22Rv1 (cell line): Measurements from ENCODE around the gene C4orf36.
A peak's percentile ranks its signal among the peaks of the same experiment; 100 is the strongest.

ENCODE experiments used
- H3K27ac ChIP-seq: fragments of 450-650 bp; 2 replicates; pipeline ENCODE4 v1.5.1; 2017
- ZFX ChIP-seq: fragments of 450-650 bp; IDR thresholded peaks from 2 replicates; pipeline ENCODE4 v1.6.1; 2017; ENCODE audit warnings: antibody characterized with exemption, borderline replicate concordance
- TF ChIP-seq, protein P1 (sequence below): fragments of 450-650 bp; IDR thresholded peaks from 2 replicates; pipeline ENCODE4 v1.5.1; 2017; ENCODE audit warnings: mild to moderate bottlenecking

Gene C4orf36

DNA sequence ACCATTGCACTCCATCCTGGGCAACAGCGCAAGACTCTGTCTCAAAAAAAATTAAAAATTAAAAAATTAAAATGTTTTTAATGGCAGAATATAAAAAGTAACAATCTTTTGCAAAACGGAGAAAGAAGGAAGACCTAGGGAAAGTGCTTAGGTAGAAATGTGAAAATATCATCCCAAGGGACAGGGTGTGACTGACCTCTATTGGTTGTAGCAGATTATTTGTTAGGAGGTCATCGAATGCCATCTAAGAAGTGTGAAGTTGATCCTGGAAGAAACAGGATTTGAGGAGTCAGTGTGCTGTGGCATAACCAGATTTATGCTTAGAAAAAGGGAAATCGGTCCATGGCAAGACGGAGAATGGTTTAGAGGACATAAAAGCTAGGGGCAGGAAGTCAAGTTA, 18.1 kb upstream of the C4orf36 start:
- no peak overlapping the region for H3K27ac ChIP-seq

DNA sequence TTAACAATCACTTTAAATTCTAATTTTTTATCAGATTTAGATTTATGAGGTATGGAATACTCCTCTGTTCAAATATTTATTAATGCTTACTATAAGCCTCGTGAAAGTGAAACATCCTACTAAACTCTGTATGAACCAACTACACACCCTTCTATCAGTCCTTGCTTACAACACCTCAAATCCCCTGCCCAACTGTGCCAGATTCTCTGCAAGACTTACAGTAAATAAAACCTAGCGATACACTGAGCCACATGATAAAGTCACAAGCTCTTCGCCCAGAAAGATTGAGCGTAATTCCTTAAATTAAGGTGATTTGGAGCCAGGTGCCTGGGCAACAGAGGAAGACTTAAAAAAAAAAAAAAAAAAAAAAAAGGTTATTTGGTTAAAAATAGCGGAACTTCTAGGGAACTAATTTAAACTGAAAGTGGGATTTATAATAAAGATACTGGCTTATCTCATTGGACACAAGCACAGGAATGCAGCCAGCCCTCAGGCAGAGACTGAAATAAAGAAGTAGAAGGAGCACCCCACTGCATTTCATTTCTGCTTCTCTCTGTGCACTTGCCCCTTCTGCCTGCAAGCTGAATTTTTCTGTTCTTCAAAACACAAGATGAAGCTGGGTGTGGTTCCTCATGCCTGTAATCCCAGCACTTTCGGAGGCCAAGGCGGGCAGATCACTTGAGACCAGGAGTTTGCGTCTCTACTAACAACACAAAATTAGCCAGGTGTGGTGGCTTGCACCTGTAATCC, 17.5 kb upstream of the C4orf36 start:
- no peak for TF ChIP-seq ZFX
- TF ChIP-seq, protein P1, sequence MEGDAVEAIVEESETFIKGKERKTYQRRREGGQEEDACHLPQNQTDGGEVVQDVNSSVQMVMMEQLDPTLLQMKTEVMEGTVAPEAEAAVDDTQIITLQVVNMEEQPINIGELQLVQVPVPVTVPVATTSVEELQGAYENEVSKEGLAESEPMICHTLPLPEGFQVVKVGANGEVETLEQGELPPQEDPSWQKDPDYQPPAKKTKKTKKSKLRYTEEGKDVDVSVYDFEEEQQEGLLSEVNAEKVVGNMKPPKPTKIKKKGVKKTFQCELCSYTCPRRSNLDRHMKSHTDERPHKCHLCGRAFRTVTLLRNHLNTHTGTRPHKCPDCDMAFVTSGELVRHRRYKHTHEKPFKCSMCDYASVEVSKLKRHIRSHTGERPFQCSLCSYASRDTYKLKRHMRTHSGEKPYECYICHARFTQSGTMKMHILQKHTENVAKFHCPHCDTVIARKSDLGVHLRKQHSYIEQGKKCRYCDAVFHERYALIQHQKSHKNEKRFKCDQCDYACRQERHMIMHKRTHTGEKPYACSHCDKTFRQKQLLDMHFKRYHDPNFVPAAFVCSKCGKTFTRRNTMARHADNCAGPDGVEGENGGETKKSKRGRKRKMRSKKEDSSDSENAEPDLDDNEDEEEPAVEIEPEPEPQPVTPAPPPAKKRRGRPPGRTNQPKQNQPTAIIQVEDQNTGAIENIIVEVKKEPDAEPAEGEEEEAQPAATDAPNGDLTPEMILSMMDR = no peak
- no peak overlapping the region for H3K27ac ChIP-seq

More for the DNA sequence above, 18.1 kb upstream of the C4orf36 start:
- TF ChIP-seq, protein P1 = peak; percentile 34
- TF ChIP-seq ZFX = no peak

DNA sequence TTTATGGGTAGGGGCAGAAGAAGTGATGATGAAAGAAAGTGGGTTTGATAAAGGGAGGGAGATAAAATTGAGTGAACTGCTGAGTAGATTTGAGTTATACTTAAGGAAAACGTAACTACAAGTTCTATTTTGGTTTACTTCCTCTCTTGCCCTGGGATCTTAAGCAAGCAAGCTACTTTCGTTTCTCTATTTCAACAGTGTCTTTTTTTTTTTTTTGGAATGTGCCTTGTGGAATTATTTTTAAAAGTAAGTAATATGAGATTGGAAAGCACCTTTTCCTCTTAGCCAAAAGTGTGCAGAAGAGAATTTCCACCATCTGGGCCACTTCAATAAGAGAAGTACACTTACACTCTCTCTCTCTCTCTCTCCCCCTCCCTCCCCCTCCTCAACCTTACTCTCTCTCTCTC, 16.0 kb upstream of the C4orf36 start:
- no peak overlapping the region for H3K27ac ChIP-seq
- no peak for TF ChIP-seq ZFX

DNA sequence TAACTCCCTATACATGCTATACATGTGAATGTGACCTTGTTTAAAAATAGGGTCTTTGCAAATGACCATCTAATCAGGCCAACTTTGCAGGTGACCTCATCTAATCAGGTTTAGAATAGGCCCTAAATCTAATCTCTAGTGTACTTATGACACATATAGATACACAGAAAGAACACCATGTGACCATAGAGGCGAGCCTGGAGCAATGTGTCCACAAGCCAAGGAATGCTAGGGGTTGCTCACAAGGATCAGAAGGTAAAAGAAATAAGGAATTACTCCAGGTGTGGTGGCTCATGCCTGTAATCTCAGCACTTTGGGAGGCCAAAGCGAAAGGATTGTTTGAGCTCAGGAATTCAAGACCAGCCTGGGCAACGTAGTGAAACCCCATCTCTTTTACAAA, 9.6 kb upstream of the C4orf36 start:
- TF ChIP-seq ZFX = no peak
- TF ChIP-seq, protein P1 = no peak
- no peak overlapping the region for H3K27ac ChIP-seq

DNA sequence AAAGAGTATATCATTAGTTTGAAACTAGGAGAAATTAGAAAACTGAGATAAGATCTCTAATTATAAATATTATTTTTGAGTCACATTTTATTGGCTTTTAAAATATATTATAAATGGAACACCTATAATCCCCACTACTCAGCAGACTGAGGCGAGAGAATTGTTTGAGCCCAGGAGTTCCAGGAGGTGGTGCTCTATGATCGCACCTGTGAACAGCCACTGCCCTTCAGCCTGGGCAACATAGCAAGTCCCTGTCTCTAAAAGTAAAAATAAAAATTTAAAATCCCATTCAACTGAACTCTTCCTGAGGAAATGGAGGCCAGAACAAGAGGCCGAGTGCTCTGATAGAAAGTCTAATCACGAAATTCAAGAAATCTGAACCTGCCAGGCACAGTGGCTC, 6.3 kb upstream of the C4orf36 start:
- TF ChIP-seq ZFX = no peak
- TF ChIP-seq, protein P1 = peak; percentile 32
- no peak overlapping the region for H3K27ac ChIP-seq

DNA sequence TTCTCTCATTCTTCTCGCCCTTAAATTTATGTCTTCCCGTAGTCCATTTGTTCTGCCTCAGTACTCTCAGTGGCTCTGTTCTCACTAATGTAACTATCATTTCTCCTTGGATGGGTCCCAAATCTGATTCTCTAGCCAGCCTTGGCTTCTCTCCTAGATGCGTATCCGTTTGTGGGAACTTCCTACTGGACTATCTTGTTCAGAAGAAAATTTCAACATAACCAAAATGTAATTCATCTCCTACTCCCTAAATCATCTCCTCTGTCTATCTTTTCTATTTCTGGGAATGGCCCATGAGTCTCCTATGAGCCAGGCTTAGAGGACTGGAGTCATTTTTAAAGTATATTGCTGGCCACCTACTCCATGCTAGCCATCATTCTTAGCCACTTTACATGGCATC, 4.4 kb upstream of the C4orf36 start:
- H3K27ac ChIP-seq = no peak overlapping the region
- TF ChIP-seq, protein P1 = no peak
- TF ChIP-seq ZFX = no peak

DNA sequence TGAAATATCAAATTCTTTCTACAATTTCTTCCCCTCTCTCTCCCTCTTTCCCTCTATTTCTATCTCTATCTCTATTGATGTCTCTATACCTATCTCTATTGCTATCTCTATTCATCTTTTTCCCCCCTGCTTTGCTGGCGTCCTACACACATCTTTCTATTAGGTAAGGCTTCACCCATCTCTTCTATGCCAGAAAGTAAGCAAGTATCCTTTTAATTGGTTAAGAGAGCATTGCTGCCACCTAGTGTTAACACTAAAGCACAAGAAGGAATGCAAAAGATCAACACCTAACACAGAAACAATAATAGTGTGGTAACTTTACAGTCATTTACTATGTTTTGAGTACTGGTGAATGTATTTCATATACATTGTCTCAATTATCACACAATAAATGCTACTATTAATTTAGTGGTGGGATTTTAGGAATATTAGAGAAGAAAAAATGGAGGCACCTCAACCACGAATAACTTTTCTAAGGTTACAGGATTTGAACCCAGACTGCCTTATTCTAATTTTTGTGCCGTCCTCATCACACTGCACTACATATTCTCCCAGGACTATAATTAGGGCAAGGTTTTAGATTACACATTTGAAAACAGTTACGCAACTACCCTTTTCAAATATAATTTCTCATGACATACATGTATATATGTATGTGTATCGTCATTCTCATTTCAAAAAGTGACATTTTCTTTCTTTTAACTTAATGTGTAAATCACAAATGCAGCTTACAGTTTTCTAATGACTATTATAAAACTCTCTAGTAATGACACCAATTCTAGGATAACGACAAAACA, 3.7 kb upstream of the C4orf36 start:
- no peak overlapping the region for H3K27ac ChIP-seq
- TF ChIP-seq, protein P1 = peak; percentile 78
- TF ChIP-seq ZFX = no peak
